ENCODE measurements around the gene DCBLD2.

DNA sequence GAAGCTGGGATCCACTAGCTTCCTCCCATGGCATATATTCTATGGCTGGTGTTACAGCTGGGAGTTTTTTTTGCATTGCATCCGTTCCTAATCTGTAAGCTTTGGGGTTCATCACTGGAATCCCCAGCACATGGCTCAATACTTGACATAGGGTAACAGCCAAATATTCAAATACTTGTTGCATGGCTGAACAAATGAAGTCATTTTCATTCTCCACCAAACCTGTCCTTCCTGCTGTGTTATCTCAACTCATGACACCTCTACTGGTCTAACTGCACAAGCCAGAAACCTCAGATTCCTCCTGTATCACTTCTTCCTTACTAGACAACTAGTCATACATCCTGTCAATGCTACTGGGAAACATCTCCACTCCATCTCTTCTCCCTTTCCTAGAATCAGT lies 95.0 kb downstream of the DCBLD2 start:
- TF ChIP-seq, protein P1, sequence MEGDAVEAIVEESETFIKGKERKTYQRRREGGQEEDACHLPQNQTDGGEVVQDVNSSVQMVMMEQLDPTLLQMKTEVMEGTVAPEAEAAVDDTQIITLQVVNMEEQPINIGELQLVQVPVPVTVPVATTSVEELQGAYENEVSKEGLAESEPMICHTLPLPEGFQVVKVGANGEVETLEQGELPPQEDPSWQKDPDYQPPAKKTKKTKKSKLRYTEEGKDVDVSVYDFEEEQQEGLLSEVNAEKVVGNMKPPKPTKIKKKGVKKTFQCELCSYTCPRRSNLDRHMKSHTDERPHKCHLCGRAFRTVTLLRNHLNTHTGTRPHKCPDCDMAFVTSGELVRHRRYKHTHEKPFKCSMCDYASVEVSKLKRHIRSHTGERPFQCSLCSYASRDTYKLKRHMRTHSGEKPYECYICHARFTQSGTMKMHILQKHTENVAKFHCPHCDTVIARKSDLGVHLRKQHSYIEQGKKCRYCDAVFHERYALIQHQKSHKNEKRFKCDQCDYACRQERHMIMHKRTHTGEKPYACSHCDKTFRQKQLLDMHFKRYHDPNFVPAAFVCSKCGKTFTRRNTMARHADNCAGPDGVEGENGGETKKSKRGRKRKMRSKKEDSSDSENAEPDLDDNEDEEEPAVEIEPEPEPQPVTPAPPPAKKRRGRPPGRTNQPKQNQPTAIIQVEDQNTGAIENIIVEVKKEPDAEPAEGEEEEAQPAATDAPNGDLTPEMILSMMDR (IDR thresholded peaks at IDR 0.05; ENCODE audit: insufficient read depth, low read length): no peak
- TF ChIP-seq, protein P2, sequence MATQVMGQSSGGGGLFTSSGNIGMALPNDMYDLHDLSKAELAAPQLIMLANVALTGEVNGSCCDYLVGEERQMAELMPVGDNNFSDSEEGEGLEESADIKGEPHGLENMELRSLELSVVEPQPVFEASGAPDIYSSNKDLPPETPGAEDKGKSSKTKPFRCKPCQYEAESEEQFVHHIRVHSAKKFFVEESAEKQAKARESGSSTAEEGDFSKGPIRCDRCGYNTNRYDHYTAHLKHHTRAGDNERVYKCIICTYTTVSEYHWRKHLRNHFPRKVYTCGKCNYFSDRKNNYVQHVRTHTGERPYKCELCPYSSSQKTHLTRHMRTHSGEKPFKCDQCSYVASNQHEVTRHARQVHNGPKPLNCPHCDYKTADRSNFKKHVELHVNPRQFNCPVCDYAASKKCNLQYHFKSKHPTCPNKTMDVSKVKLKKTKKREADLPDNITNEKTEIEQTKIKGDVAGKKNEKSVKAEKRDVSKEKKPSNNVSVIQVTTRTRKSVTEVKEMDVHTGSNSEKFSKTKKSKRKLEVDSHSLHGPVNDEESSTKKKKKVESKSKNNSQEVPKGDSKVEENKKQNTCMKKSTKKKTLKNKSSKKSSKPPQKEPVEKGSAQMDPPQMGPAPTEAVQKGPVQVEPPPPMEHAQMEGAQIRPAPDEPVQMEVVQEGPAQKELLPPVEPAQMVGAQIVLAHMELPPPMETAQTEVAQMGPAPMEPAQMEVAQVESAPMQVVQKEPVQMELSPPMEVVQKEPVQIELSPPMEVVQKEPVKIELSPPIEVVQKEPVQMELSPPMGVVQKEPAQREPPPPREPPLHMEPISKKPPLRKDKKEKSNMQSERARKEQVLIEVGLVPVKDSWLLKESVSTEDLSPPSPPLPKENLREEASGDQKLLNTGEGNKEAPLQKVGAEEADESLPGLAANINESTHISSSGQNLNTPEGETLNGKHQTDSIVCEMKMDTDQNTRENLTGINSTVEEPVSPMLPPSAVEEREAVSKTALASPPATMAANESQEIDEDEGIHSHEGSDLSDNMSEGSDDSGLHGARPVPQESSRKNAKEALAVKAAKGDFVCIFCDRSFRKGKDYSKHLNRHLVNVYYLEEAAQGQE (IDR thresholded peaks at IDR 0.05; ENCODE audit: insufficient replicate concordance, low read depth): no peak
- no peak for TF ChIP-seq POLR2AphosphoS5 (IDR thresholded peaks at IDR 0.05; ENCODE audit: low read depth)
- TF ChIP-seq GABPA (IDR thresholded peaks at IDR 0.05; ENCODE audit: low read depth): no peak
